ENCODE data around the gene TRIP13.

DNA sequence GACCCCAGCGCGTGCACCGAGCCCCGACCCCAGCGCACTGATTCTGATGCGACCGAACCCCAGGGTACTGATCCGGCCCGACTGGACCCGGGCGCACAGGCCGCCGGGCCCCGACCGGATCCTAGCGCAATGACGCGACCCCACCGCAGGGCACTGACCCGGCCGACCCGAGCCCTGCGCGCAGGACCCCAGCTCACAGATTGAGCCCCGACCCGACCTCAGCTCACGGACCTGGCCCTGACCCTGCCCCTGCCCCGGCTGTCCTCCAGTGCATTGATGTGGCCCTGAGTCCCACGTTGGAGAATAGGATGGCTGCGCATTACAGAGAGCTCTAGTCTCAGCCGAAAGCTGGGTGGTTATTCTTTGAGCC, 438 bp downstream of the TRIP13 start:
- TF ChIP-seq, protein P1, sequence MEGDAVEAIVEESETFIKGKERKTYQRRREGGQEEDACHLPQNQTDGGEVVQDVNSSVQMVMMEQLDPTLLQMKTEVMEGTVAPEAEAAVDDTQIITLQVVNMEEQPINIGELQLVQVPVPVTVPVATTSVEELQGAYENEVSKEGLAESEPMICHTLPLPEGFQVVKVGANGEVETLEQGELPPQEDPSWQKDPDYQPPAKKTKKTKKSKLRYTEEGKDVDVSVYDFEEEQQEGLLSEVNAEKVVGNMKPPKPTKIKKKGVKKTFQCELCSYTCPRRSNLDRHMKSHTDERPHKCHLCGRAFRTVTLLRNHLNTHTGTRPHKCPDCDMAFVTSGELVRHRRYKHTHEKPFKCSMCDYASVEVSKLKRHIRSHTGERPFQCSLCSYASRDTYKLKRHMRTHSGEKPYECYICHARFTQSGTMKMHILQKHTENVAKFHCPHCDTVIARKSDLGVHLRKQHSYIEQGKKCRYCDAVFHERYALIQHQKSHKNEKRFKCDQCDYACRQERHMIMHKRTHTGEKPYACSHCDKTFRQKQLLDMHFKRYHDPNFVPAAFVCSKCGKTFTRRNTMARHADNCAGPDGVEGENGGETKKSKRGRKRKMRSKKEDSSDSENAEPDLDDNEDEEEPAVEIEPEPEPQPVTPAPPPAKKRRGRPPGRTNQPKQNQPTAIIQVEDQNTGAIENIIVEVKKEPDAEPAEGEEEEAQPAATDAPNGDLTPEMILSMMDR (IDR thresholded peaks at IDR 0.05): no peak
- TF ChIP-seq POLR2A (IDR thresholded peaks at IDR 0.05): no peak

Data from lower leg skin (tissue), 3 donors.